GM23338 (cell line): ENCODE data around the gene TMEM242. TPM values are rescaled to one million over a fixed set of nuclear protein-coding genes. Genes with fewer than 3 reads are reported as not detected.

ENCODE experiments used
- ATAC-seq: fragments of 200-7000 bp; cut with Tn5 transposase; 3 replicates; pipeline ENCODE4 v1.9.1; 2020
- DNase-seq: peaks from one replicate; pipeline ENCODE4 v3.0.0-alpha.2; 2015; ENCODE audit warnings: low spot score
- H2AFZ ChIP-seq: fragments of 200-600 bp; sonication (generic); 2 replicates; pipeline ENCODE4 v1.8.0; 2016; ENCODE audit warnings: antibody characterized with exemption, mild to moderate bottlenecking, moderate library complexity
- H3F3A ChIP-seq: fragments of 200-600 bp; sonication (generic); replicated peaks from 2 replicates; pipeline ENCODE4 v1.8.0; 2017; ENCODE audit warnings: antibody characterized with exemption, mixed run types, low read depth
- H3K27ac ChIP-seq: fragments of 200-600 bp; sonication (generic); 2 replicates; pipeline ENCODE4 v1.6.1; 2016; ENCODE audit warnings: low read depth
- H3K27me3 ChIP-seq: fragments of 200-600 bp; sonication (generic); 2 replicates; pipeline ENCODE4 v1.8.0; 2016; ENCODE audit warnings: mild to moderate bottlenecking, mixed run types, moderate library complexity; ENCODE audit not compliant: insufficient read depth
- H3K36me3 ChIP-seq: fragments of 200-600 bp; sonication (generic); 2 replicates; pipeline ENCODE4 v1.8.0; 2016; ENCODE audit warnings: mild to moderate bottlenecking; ENCODE audit not compliant: insufficient read depth
- H3K4me1 ChIP-seq: fragments of 200-600 bp; sonication (generic); 2 replicates; pipeline ENCODE4 v1.8.0; 2016; ENCODE audit warnings: mild to moderate bottlenecking, moderate library complexity; ENCODE audit not compliant: insufficient read depth
- H3K4me2 ChIP-seq: fragments of 200-600 bp; sonication (generic); 2 replicates; pipeline ENCODE4 v1.7.1; 2017; ENCODE audit warnings: mixed run types
- H3K4me3 ChIP-seq: fragments of 200-600 bp; sonication (generic); 2 replicates; pipeline ENCODE4 v1.6.1; 2016; ENCODE audit warnings: mixed run types
- H3K79me2 ChIP-seq: fragments of 200-600 bp; sonication (generic); replicated peaks from 2 replicates; pipeline ENCODE4 v1.8.0; 2017; ENCODE audit warnings: mild to moderate bottlenecking; ENCODE audit not compliant: insufficient read depth
- H3K9me2 ChIP-seq: fragments of 200-600 bp; sonication (generic); 2 replicates; pipeline ENCODE4 v1.8.0; 2017; ENCODE audit not compliant: insufficient read depth
- H4K20me1 ChIP-seq: fragments of 200-600 bp; sonication (generic); replicated peaks from 2 replicates; pipeline ENCODE4 v1.8.0; 2017; ENCODE audit warnings: mild to moderate bottlenecking; ENCODE audit not compliant: insufficient read depth
- H3K27ac Mint-ChIP-seq: 2 replicates; pipeline ENCODE4 v1.8.0; 2020; ENCODE audit warnings: inconsistent platforms, mild to moderate bottlenecking, moderate library complexity, mixed read lengths
- H3K27me3 Mint-ChIP-seq: 3 replicates; pipeline ENCODE4 v1.8.0; 2022; ENCODE audit warnings: low read depth, mild to moderate bottlenecking, moderate library complexity, mixed read lengths, inconsistent platforms; ENCODE audit not compliant: insufficient read depth, poor library complexity
- H3K36me3 Mint-ChIP-seq: 3 replicates; pipeline ENCODE4 v1.8.0; 2021; ENCODE audit warnings: low read depth, mild to moderate bottlenecking, inconsistent platforms, moderate library complexity, mixed read lengths
- H3K4me1 Mint-ChIP-seq: 3 replicates; pipeline ENCODE4 v1.8.0; 2020; ENCODE audit warnings: mild to moderate bottlenecking, inconsistent platforms, mixed read lengths
- H3K4me3 Mint-ChIP-seq: 3 replicates; pipeline ENCODE4 v1.8.0; 2021; ENCODE audit warnings: moderate library complexity, mild to moderate bottlenecking, inconsistent platforms, mixed read lengths
- H3K9me3 Mint-ChIP-seq: 3 replicates; pipeline ENCODE4 v1.8.0; 2020; ENCODE audit warnings: moderate library complexity, mild to moderate bottlenecking, inconsistent platforms, mixed read lengths
- CREB1 ChIP-seq: fragments of 250-450 bp; sonication (Bioruptor Pico); IDR thresholded peaks from 2 replicates; pipeline ENCODE4 v1.5.0; 2020; ENCODE audit warnings: low read depth, mild to moderate bottlenecking, moderate library complexity
- CTCF ChIP-seq, 2 experiments: fragments of 200-600 bp in 1 of 2; sonication (generic) in 1 of 2; conservative IDR thresholded peaks; 2 replicates each; pipeline versions ENCODE4 v1.5.1 to v1.6.1; 2016 to 2017; ENCODE audit warnings: antibody characterized with exemption in 2 of 2, low read depth in 2 of 2, mild to moderate bottlenecking in 2 of 2, moderate library complexity in 1 of 2
- ETS1 ChIP-seq: IDR thresholded peaks from 2 replicates; pipeline ENCODE4 v1.6.1; 2016; ENCODE audit warnings: antibody characterized with exemption
- EZH2 ChIP-seq: fragments of 200-600 bp; sonication (generic); IDR thresholded peaks from one replicate; pipeline ENCODE4 v1.8.0; 2017; ENCODE audit warnings: antibody characterized with exemption, mild to moderate bottlenecking, low read depth; ENCODE audit not compliant: unreplicated experiment
- EZH2phosphoT487 ChIP-seq: fragments of 200-600 bp; sonication (generic); IDR thresholded peaks from one replicate; pipeline ENCODE4 v1.8.1; 2018; ENCODE audit warnings: antibody characterized with exemption; ENCODE audit not compliant: unreplicated experiment
- JUNB ChIP-seq: IDR thresholded peaks from one replicate; pipeline ENCODE4 v1.6.1; 2016; ENCODE audit warnings: antibody characterized with exemption; ENCODE audit not compliant: unreplicated experiment
- NANOG ChIP-seq: IDR thresholded peaks from 2 replicates; pipeline ENCODE4 v1.6.1; 2016; ENCODE audit warnings: antibody characterized with exemption, borderline replicate concordance
- POLR2AphosphoS5 ChIP-seq: IDR thresholded peaks from 2 replicates; pipeline ENCODE4 v1.6.1; 2016; ENCODE audit warnings: antibody characterized with exemption, low read depth
- REST ChIP-seq: IDR thresholded peaks from one replicate; pipeline ENCODE4 v1.6.1; 2018; ENCODE audit warnings: antibody characterized with exemption; ENCODE audit not compliant: unreplicated experiment
- STAT1 ChIP-seq: IDR thresholded peaks from one replicate; pipeline ENCODE4 v1.6.1; 2016; ENCODE audit warnings: antibody characterized with exemption; ENCODE audit not compliant: unreplicated experiment
- ZNF114 ChIP-seq: fragments of 250-450 bp; sonication (Bioruptor Pico); IDR thresholded peaks from 2 replicates; pipeline ENCODE4 v1.5.0; 2020; ENCODE audit warnings: mild to moderate bottlenecking, moderate library complexity
- ZNF331 ChIP-seq: fragments of 250-450 bp; sonication (Bioruptor Pico); IDR thresholded peaks from 2 replicates; pipeline ENCODE4 v1.5.0; 2020; ENCODE audit warnings: low read depth, mild to moderate bottlenecking, moderate library complexity
- ZNF462 ChIP-seq: fragments of 250-450 bp; sonication (Bioruptor Pico); IDR thresholded peaks from 2 replicates; pipeline ENCODE4 v1.5.0; 2020; ENCODE audit warnings: mild to moderate bottlenecking, moderate library complexity
- polyA plus RNA-seq: library from polyadenylated mRNA; unstranded; fragments of >200 nt; fragmentation: Nextera tagmentation; extraction: Ambion mirVana; gene quantifications from 2 replicates; pipeline ENCODE4 v1.2.1, GENCODE V29; 2016
- total RNA-seq: library from RNA; depleted of rRNA; stranded (reverse); fragments of >200 nt; shearing (Covaris generic); gene quantifications from 2 replicates; pipeline ENCODE4 v1.2.3, GENCODE V29; 2014

TMEM242 gene
- total and polyA plus RNA-seq, 2 experiments from 2014 or later = 3.7 to 9.7 TPM

- peak overlapping the region; percentile 92 for H3K4me2 ChIP-seq
- peak; percentile 88 for ATAC-seq
- H3K4me3 Mint-ChIP-seq = peak overlapping the region; percentile 71; the same call in 2 of the 3 replicates
Measured at GRCh38 chr6:157274471-157275226, 48.7 kb downstream of the TMEM242 start.

More at GRCh38 chr6:157274471-157275226, 48.7 kb downstream of the TMEM242 start:
- DNase-seq = peak; percentile 85
- Histone ChIP-seq H3K36me3 (no peaks in the 10 kb centered on the region), H2AFZ (peak overlapping the region; percentile 97), H3K4me3 (peak overlapping the region; percentile 73), H4K20me1 (no peaks in the 10 kb centered on the region), H3K27ac (no peak overlapping the region), H3F3A (0 out of 2 replicates have a peak, but pooled peaks cover 3% of the 10 kb centered on the region), H3K4me1 (peaks cover 11% of the 10 kb centered on the region; the same call in 1 of the 2 replicates), H3K79me2 (no peaks in the 10 kb centered on the region), H3K9me2 (no peaks in the 10 kb centered on the region), H3K27me3 (peaks cover 21% of the 10 kb centered on the region)
- H3K9me3 Mint-ChIP-seq = peaks cover 9% of the 10 kb centered on the region
- no peak overlapping the region for H3K27ac Mint-ChIP-seq
- TF ChIP-seq STAT1 (no peak), ZNF462 (CRISPR knock-in tag) (no peak), JUNB (no peak), EZH2 (no peak), REST (no peak), EZH2phosphoT487 (no peak), ETS1 (no peak), ZNF114 (CRISPR knock-in tag) (no peak), CREB1 (no peak), ZNF331 (CRISPR knock-in tag) (no peak), POLR2AphosphoS5 (0 out of 2 replicates have a peak, but pooled peaks have one; percentile 24), CTCF (conservative IDR thresholded peaks at IDR 0.05; ENCODE audit: low read depth in 2 of 2) (peak; percentile 37 to 74), NANOG (no peak)
- peaks cover 6% of the 10 kb centered on the region; the same call in 1 of the 3 replicates for H3K36me3 Mint-ChIP-seq
- peaks cover 17% of the 10 kb centered on the region for H3K27me3 Mint-ChIP-seq
- peaks cover 22% of the 10 kb centered on the region for H3K4me1 Mint-ChIP-seq
